ENCODE measurements around the gene ELOVL7.

DNA sequence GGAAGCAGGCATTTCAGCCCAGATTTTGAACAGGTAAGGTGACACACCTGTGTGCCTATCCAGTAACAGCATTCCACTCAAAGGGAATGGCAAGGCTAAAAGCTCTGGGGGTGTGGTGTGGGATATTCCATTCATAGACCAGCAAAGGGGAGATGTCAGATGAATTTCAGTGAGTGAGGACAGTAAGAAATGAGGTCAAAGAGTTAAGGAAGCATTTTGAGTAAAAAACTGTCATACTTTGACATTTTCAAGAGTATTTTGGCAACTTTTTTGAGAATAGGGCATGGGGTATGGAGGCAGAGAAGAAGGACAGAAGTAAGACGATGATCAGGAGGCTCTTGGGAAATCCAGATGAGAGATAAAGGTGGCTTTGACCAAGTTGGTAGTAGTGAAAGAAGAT lies 2.2 kb upstream of the ELOVL7 start:
- TF ChIP-seq POLR2AphosphoS5 (IDR thresholded peaks at IDR 0.05; ENCODE audit: insufficient read depth, low read depth, low read length): no peak
- TF ChIP-seq, protein P1, sequence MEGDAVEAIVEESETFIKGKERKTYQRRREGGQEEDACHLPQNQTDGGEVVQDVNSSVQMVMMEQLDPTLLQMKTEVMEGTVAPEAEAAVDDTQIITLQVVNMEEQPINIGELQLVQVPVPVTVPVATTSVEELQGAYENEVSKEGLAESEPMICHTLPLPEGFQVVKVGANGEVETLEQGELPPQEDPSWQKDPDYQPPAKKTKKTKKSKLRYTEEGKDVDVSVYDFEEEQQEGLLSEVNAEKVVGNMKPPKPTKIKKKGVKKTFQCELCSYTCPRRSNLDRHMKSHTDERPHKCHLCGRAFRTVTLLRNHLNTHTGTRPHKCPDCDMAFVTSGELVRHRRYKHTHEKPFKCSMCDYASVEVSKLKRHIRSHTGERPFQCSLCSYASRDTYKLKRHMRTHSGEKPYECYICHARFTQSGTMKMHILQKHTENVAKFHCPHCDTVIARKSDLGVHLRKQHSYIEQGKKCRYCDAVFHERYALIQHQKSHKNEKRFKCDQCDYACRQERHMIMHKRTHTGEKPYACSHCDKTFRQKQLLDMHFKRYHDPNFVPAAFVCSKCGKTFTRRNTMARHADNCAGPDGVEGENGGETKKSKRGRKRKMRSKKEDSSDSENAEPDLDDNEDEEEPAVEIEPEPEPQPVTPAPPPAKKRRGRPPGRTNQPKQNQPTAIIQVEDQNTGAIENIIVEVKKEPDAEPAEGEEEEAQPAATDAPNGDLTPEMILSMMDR (IDR thresholded peaks at IDR 0.05; ENCODE audit: extremely low read depth in 1 of 2, insufficient read depth in 1 of 2, low read depth in 1 of 2, low read length in 2 of 2): no peak
- no peak for TF ChIP-seq EZH2 (IDR thresholded peaks at IDR 0.05; ENCODE audit: borderline replicate concordance, low read depth, low read length, severe bottlenecking)
- no peak for TF ChIP-seq POLR2A (IDR thresholded peaks at IDR 0.05; ENCODE audit: low read depth, low read length)
- no peak for TF ChIP-seq JUN (IDR thresholded peaks at IDR 0.05; ENCODE audit: borderline replicate concordance, insufficient read depth, insufficient read length, low read depth)
- no peak for TF ChIP-seq MYC (IDR thresholded peaks at IDR 0.05; ENCODE audit: low read depth, low read length)
- TF ChIP-seq, protein P2, sequence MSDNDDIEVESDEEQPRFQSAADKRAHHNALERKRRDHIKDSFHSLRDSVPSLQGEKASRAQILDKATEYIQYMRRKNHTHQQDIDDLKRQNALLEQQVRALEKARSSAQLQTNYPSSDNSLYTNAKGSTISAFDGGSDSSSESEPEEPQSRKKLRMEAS (IDR thresholded peaks at IDR 0.05; ENCODE audit: insufficient read depth, insufficient read length): no peak
- TF ChIP-seq FOS (IDR thresholded peaks at IDR 0.05; ENCODE audit: borderline replicate concordance, insufficient read depth, low read length): no peak
- TF ChIP-seq GATA2 (IDR thresholded peaks at IDR 0.05; ENCODE audit: insufficient read depth, insufficient read length, low read depth, low read length): no peak
